IgD-negative memory B cell (primary cell): Measurements from ENCODE around the gene LCE1E. TPM values are rescaled to one million over a fixed set of nuclear protein-coding genes. Genes with fewer than 3 reads are reported as not detected.
A peak's percentile ranks its signal among the peaks of the same experiment; 100 is the strongest.

Source experiments
- H3K27ac Mint-ChIP-seq, 3 donors: one replicate each; pipeline ENCODE4 v1.8.0; 2020 to 2022; ENCODE audit warnings: mild to moderate bottlenecking in 3 of 3, mixed read lengths in 3 of 3, moderate library complexity in 1 of 3
- H3K27me3 Mint-ChIP-seq: one replicate; pipeline ENCODE4 v1.8.0; 2021; ENCODE audit warnings: mixed read lengths
- H3K36me3 Mint-ChIP-seq: one replicate; pipeline ENCODE4 v1.8.0; 2020; ENCODE audit warnings: mild to moderate bottlenecking, mixed read lengths
- H3K4me1 Mint-ChIP-seq, 3 donors: one replicate each; pipeline ENCODE4 v1.8.0; 2020 to 2022; ENCODE audit warnings: mixed read lengths in 3 of 3, mild to moderate bottlenecking in 1 of 3
- H3K4me3 Mint-ChIP-seq, 4 donors: one replicate each; pipeline ENCODE4 v1.8.0; 2020 to 2022; ENCODE audit warnings: mild to moderate bottlenecking in 4 of 4, mixed read lengths in 4 of 4, moderate library complexity in 3 of 4
- H3K9me3 Mint-ChIP-seq, 3 donors: one replicate each; pipeline ENCODE4 v1.8.0; 2020 to 2021; ENCODE audit warnings: mixed read lengths in 3 of 3, mild to moderate bottlenecking in 1 of 3
- polyA plus RNA-seq: library from polyadenylated mRNA; unstranded; fragments of 300-500 nt; fragmentation: Illumina TruSeq; gene quantifications from one replicate; pipeline ENCODE4 v1.2.3, GENCODE V29; 2021

LCE1E gene
- polyA plus RNA-seq, 1 donor from 2014 or later = not detected

DNA sequence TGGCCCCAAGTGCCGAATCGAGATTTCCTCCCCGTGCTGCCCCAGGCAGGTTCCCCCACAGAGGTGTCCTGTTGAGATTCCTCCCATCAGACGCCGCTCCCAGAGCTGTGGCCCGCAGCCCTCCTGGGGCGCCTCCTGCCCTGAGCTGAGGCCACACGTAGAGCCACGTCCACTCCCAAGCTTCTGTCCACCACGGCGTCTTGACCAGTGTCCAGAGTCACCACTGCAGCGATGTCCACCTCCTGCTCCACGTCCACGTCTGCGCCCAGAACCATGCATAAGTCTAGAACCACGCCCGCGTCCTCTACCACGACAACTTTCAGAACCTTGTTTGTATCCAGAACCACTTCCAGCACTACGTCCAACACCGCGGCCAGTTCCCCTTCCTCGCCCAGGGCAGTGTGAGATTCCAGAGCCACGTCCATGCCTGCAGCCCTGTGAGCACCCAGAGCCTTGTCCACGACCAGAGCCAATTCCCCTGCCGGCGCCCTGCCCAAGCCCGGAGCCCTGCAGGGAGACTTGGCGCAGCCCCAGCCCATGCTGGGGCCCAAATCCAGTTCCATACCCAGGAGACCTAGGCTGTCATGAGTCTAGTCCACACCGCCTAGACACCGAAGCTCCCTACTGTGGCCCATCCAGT, 25.4 kb upstream of the LCE1E start:
- no peaks in the 10 kb centered on the region for H3K9me3 Mint-ChIP-seq

DNA sequence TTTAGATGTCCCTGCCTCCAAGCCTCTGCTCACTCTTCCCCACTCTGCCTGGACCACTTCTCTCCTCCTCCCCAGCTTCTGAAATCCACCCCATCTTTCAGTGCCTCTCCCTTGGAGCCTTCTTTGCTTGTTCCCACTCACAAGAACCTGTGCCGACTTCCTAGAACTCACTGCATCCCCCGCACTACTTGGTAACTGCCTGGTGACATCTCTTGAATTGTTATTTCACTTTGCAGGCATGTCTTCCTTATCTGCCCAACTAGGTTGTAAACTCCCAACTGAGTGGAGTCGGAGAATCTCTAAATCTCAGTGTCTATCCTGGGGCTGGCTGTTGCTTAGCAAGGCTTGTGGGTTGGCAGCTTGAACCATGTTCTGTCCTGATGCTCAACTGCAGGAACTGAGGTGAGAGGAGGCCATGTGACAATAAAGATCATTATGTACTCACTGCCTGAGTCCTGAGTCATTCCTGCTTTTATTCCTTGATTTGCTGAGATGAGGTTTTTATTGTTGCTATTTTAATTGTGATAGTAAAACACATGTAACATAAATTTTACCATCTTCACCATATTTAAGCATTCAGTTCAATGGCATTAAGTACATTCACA, 24.3 kb upstream of the LCE1E start:
- H3K9me3 Mint-ChIP-seq = no peaks in the 10 kb centered on the region
- no peaks in the 10 kb centered on the region for H3K4me1 Mint-ChIP-seq
- no peaks in the 10 kb centered on the region for H3K36me3 Mint-ChIP-seq
- no peak overlapping the region for H3K4me3 Mint-ChIP-seq
- peaks cover 7% of the 10 kb centered on the region for H3K27me3 Mint-ChIP-seq
- no peak overlapping the region for H3K27ac Mint-ChIP-seq

More for the DNA sequence above, 25.4 kb upstream of the LCE1E start:
- no peak overlapping the region for H3K27ac Mint-ChIP-seq
- no peaks in the 10 kb centered on the region for H3K4me1 Mint-ChIP-seq
- H3K4me3 Mint-ChIP-seq = peak overlapping the region in 1 of 4 donors; percentile 15
- peaks cover 7% of the 10 kb centered on the region for H3K27me3 Mint-ChIP-seq
- no peaks in the 10 kb centered on the region for H3K36me3 Mint-ChIP-seq

DNA sequence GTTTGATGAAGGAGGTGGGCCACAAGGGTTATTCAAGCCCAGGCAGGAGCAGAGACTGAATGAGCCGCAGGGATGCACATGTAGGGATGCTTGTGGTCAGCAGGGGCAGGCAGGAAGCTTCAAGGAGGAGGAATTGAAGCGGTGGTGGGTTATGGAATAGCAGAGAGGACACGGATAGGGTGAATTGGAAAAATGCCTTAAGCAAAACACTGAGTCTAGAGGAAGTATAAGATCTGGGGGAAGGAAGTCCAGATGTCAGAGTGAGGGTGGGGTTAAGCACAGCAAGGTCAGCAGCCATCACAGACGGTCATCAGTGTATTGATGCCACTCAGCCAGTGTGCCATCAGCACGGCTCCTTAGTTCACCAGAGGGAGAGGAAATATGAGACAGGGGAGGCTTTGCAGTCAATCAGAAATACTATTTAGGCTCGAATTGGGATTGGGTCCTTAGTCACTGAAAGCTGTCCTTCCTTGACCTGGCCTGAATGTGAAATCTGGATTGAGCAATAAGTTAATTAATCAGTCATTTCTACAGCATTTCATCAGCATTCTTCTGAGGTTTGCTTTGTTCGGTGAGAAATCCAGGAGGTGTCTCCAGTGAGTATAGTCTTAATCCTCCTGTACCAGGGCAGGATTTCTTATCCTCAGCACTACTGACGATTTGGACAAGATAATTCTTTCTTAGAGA, 17.1 kb upstream of the LCE1E start:
- no peaks in the 10 kb centered on the region for H3K36me3 Mint-ChIP-seq
- H3K4me3 Mint-ChIP-seq = no peak overlapping the region
- H3K4me1 Mint-ChIP-seq = peaks cover 0 to under 1% (median 0%) of the 10 kb centered on the region in 3 donors
- peaks cover 0 to 2% (median 2%) of the 10 kb centered on the region in 3 donors for H3K9me3 Mint-ChIP-seq
- H3K27ac Mint-ChIP-seq = no peak overlapping the region
- peaks cover 4% of the 10 kb centered on the region for H3K27me3 Mint-ChIP-seq

DNA sequence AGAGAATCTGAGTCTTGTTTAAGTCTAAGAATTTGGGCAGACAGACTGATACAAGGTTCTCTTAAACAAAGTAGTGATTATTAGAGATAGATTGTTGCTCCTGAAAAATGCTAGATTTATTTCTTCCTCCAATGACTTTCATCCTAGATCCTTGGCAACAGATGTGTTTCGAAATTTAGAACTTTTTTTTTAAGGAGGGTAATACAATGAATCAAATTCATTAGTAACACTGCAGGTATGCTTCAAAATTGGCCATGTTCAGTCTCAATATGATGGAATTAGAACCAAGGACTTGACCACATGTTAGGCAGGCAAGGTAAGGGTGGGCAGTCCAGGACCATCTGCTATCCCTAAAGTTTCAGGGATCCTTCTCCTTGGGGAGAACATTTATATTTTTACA, 15.6 kb upstream of the LCE1E start:
- Mint-ChIP-seq H3K4me3 (peak overlapping the region in 1 of 4 donors; percentile 5), H3K9me3 (peaks cover 0 to 4% (median 2%) of the 10 kb centered on the region in 3 donors), H3K27me3 (peaks cover 9% of the 10 kb centered on the region), H3K36me3 (peaks cover 2% of the 10 kb centered on the region), H3K4me1 (peaks cover 0 to 2% (median 0%) of the 10 kb centered on the region in 3 donors), H3K27ac (no peak overlapping the region)

DNA sequence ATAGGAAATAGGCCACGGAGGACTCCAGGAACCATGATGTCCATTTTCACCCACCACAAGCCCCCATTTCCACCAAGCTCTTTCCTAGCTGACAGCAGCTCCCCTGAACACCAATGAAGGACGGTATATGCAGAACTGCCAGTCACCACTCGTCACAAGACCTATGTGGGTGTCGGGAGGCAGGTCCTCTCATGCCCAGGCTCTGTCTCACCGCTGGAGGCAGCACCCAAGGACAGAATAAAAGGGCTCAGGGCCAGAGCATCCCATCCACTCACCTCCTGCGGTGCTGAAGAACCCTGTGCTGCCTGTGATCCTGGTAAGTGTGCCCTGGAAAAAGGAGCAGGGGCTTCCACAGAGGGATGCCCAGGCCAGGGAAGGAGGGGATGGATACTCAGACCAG, 11.2 kb upstream of the LCE1E start, which contains the start of gene LCE1F:
Gene LCE1F (plus strand): TSS at position 266 of the 400 bp plus-strand sequence. CDS start 1,232 bp downstream, outside the sequence.
- Mint-ChIP-seq H3K9me3 (peaks cover 0 to 4% (median 4%) of the 10 kb centered on the region in 3 donors), H3K4me1 (peaks cover 0 to 2% (median 0%) of the 10 kb centered on the region in 3 donors), H3K27ac (peak within 1 kb of the TSS in 1 of 3 donors; percentile 28), H3K27me3 (peaks cover 7% of the 10 kb centered on the region), H3K36me3 (peaks cover 2% of the 10 kb centered on the region), H3K4me3 (no peak within 1 kb of the TSS)

DNA sequence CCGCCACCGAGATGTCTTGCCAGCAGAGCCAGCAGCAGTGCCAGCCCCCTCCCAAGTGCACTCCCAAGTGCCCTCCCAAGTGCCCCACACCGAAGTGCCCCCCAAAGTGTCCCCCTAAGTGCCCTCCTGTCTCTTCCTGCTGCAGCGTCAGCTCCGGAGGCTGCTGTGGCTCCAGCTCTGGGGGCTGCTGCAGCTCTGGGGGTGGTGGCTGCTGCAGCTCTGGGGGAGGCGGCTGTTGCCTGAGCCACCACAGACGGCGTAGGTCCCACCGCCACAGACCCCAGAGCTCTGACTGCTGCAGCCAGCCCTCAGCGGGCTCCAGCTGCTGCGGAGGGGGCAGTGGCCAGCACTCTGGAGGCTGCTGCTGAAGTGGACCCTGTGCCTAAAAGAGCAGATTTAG, 9.7 kb upstream of the LCE1E start:
- Mint-ChIP-seq H3K9me3 (peaks cover 0 to 4% (median 2%) of the 10 kb centered on the region in 3 donors), H3K36me3 (peaks cover 2% of the 10 kb centered on the region), H3K27me3 (peaks cover 7% of the 10 kb centered on the region)

DNA sequence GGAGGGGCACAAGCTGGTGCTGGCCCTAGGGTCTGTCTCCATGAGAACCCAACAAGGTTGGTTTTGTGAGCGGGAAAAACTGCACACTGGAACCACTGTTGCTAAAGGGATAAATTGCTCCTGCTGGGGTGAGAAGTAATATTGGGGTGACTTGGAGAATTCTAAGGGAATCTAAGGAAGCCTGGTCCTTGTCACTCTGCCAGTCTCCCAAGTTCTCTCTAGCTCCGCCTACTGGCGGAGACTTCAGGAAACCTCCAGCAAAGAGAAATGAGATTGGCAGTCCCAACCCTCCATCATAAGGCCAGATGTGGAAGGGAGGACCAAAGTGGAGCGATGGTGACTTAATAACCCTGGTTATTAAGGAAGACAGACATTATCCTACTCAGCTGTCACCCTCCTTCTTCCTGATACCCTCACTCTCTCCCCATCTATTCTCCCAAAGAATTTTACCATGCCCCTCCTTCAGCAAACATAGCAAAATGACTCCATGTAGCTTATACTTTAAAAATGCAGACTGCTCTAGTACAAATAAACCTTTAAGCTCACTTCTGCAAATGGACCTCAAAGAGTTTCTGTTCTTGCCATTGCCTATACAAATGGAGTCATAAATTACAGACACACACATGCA, 8.4 kb upstream of the LCE1E start:
- no peak overlapping the region for H3K4me3 Mint-ChIP-seq
- peaks cover 2% of the 10 kb centered on the region for H3K36me3 Mint-ChIP-seq
- H3K4me1 Mint-ChIP-seq = peaks cover 0 to 2% (median 0%) of the 10 kb centered on the region in 3 donors
- peaks cover 7% of the 10 kb centered on the region for H3K27me3 Mint-ChIP-seq
- peaks cover 0 to 2% (median 2%) of the 10 kb centered on the region in 3 donors for H3K9me3 Mint-ChIP-seq
- H3K27ac Mint-ChIP-seq = peak overlapping the region in 1 of 3 donors; percentile 53

More for the DNA sequence above, 9.7 kb upstream of the LCE1E start:
- H3K4me3 Mint-ChIP-seq = no peak overlapping the region
- H3K4me1 Mint-ChIP-seq = peaks cover 0 to 2% (median 0%) of the 10 kb centered on the region in 3 donors
- H3K27ac Mint-ChIP-seq = peak overlapping the region in 1 of 3 donors; percentile 56

DNA sequence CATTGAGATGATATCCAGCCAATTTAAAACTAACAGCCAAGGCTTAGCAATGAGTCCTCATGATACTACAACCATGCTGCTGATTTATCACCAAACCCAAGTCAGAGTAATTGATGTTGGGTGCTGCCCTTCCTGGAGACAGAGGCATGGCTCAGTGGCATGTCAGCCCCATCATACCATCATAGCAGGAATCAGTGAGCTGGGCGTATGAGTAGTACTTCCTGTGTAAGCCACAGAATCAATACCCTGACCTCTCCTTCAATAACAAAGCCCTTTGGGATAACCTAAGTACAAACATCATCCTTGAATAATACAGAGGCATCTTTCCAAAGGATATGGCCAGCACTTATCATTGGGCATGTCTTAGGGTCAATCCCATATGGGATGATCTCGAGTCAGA, 3.0 kb upstream of the LCE1E start:
- Mint-ChIP-seq H3K27me3 (peaks cover 4% of the 10 kb centered on the region), H3K4me3 (no peak overlapping the region), H3K27ac (no peak overlapping the region), H3K36me3 (no peaks in the 10 kb centered on the region), H3K9me3 (no peaks in the 10 kb centered on the region), H3K4me1 (no peaks in the 10 kb centered on the region)

DNA sequence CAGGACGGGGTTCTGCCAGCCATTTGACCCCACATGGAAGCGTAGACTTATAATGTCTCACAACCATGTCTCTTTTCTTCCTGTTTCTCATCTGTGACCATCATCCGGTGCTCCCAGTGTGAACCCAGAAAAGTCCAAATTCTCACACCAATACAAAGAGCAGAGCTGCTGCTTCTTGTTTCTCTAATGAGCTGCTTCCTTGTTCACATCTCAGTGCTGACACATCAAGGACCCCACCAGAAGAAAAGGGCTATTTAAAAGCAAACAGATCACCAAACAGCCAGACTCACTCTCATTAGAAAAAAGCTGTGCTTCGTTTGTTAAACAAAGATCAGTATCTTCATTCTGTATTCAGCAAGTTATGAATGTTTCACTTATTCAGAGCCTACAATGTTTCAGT, 9.6 kb downstream of the LCE1E start:
- H3K4me1 Mint-ChIP-seq = no peaks in the 10 kb centered on the region
- no peaks in the 10 kb centered on the region for H3K36me3 Mint-ChIP-seq
- peaks cover 6% of the 10 kb centered on the region for H3K27me3 Mint-ChIP-seq
- peaks cover 0 to 2% (median 2%) of the 10 kb centered on the region in 3 donors for H3K9me3 Mint-ChIP-seq
- H3K4me3 Mint-ChIP-seq = no peak overlapping the region
- no peak overlapping the region for H3K27ac Mint-ChIP-seq

DNA sequence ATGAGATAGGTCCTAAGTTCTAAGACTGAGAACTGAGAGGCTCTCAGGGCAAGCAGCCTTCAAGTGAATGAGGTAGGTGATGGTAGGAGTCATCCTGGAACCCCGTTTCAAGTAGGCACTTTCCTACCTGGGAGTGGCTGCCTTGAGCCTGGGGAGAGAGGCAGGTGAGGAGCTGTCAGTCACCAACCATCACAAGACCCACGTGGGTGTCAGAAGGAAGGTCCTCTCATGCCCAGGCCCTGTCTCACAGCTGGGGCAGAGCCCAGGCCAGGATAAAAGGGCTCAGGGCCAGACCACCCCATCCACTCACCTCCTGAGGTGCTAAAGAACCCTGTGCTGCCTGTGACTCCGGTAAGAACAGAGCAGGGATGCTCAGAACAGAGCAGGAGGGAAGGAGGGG, 10.4 kb downstream of the LCE1E start, which contains the start of gene LCE1D:
Gene LCE1D (plus strand): TSS at position 301 of the 400 bp plus-strand sequence. CDS start 1,074 bp downstream, outside the sequence.
- no peaks in the 10 kb centered on the region for H3K4me1 Mint-ChIP-seq

DNA sequence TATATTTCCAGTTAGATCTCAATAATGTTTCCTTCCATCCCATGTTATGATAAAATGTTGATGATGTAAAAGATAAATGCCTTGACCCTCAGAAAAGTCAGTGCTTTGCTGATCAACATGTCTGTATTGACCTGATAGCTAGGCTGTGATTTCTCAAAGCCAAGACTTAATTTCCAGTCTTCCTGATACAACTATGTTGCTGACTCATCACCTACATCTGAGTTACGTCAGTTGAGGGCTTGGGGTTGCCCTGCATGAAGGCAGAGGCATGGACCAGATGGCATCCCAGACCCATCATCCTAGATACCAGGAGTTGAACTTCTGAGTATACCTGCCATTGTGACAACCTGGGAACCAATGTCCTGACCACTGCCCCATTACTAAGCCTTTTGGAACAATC, 15.3 kb downstream of the LCE1E start:
- no peaks in the 10 kb centered on the region for H3K4me1 Mint-ChIP-seq
- H3K27me3 Mint-ChIP-seq = peaks cover 13% of the 10 kb centered on the region
- H3K9me3 Mint-ChIP-seq = peaks cover 0 to 2% (median 2%) of the 10 kb centered on the region in 3 donors
- no peaks in the 10 kb centered on the region for H3K36me3 Mint-ChIP-seq
- H3K4me3 Mint-ChIP-seq = no peak overlapping the region
- H3K27ac Mint-ChIP-seq = no peak overlapping the region

More for the DNA sequence above, 10.4 kb downstream of the LCE1E start, which contains the start of gene LCE1D:
- Mint-ChIP-seq H3K9me3 (peaks cover 0 to 2% (median 2%) of the 10 kb centered on the region in 3 donors), H3K4me3 (no peak within 1 kb of the TSS), H3K27me3 (peaks cover 11% of the 10 kb centered on the region), H3K27ac (no peak within 1 kb of the TSS), H3K36me3 (no peaks in the 10 kb centered on the region)

DNA sequence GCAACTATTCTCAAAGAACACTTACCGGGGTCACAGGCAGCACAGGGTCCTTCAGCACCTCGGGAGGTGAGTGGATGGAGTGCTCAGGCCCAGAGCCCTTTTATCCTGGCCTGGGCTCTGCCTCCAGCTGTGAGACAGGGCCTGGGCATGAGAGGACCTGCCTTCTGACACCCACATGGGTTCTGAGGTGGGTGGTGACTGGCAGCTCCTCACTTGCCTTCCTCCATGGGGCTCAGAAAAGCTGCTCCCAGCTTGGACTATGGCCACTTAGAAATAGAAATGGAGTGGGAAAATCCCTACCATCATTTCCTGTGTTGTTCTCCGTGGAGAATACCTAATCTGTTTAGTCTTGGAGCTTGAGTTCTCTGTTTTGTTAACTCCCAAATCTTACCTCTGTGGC, 20.5 kb downstream of the LCE1E start, which contains the start of gene LCE1C:
Gene LCE1C (minus strand): TSS at position 76 of the 400 bp plus-strand sequence. CDS start 1,173 bp downstream, outside the sequence.
- Mint-ChIP-seq H3K9me3 (peaks cover 0 to 3% (median 0%) of the 10 kb centered on the region in 3 donors), H3K27me3 (peaks cover 7% of the 10 kb centered on the region), H3K36me3 (no peaks in the 10 kb centered on the region), H3K4me1 (no peaks in the 10 kb centered on the region), H3K27ac (no peak within 1 kb of the TSS), H3K4me3 (no peak within 1 kb of the TSS)

DNA sequence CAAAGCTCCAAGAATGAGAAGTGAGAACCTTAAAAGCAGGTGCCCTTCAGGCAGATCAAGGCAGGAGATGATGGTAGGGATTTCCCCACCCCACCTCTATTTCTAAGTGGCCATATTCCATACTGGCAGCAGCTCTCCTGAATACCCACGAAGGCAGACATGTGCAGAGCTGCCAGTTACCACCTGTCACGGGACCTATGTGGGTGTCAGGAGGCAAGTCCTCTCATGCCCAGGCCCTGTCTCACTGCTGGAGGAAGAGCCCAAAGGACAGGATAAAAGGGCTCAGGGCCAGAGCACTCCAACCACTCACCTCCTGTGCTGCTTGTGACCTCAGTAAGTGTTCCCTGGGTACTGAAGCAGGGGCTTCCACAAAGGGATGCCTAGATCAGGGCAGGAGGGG, 25.0 kb downstream of the LCE1E start:
- Mint-ChIP-seq H3K9me3 (peaks cover 0 to 3% (median 0%) of the 10 kb centered on the region in 3 donors), H3K27me3 (peaks cover 3% of the 10 kb centered on the region), H3K4me1 (no peaks in the 10 kb centered on the region), H3K27ac (no peak overlapping the region), H3K36me3 (no peaks in the 10 kb centered on the region), H3K4me3 (no peak overlapping the region)

DNA sequence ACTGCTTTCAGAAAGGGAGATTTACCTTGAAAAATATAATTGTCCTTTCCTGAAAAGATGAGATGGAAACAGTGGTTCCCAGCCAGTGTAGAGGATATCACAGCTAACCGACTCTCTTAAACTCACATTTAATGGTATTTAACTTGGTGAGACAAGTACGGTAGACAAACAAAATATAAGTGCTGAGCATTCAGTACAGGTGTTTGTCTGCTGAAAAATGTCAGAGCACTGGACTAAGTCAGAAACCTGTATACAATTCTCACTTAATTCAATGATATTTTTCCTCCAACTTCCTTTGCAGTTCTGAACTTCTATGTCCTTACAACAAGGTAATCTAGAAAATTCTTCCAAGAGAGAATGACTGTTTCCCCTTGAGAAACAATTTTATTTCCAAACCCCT, 25.6 kb downstream of the LCE1E start, which contains the start of gene LCE1B:
Gene LCE1B (plus strand): TSS at position 301 of the 400 bp plus-strand sequence. CDS start 476 bp downstream, outside the sequence.
- Mint-ChIP-seq H3K27me3 (peaks cover 3% of the 10 kb centered on the region), H3K9me3 (peaks cover 0 to 3% (median 0%) of the 10 kb centered on the region in 3 donors), H3K4me3 (no peak within 1 kb of the TSS), H3K27ac (no peak within 1 kb of the TSS), H3K36me3 (no peaks in the 10 kb centered on the region), H3K4me1 (no peaks in the 10 kb centered on the region)
